IMR-90 (cell line): ENCODE results near the gene GTPBP10. TPM values are rescaled to one million over a fixed set of nuclear protein-coding genes. Genes with fewer than 3 reads are reported as not detected.

ENCODE experiments used
- ATAC-seq: fragments of 200-7000 bp; cut with Tn5 transposase; 2 replicates; pipeline ENCODE4 v1.9.1; 2020; ENCODE audit warnings: low read depth, mild to moderate bottlenecking, moderate library complexity
- BruUV-seq: library from RNA; stranded (reverse); fragments of 400-500 nt; replicated peaks from 2 replicates; lab custom pipeline; 2021; lab: Mats Ljungman, UMichigan
- CTCF ChIA-PET: fragments of 300-600 bp; formaldehyde crosslinking; extraction: SDS; loops from one replicate; lab custom pipeline; 2021; ENCODE audit warnings: antibody characterized with exemption; lab: Yijun Ruan, JAX
- POLR2A ChIA-PET: fragments of 300-600 bp; sonication (Branson Sonifier 250); formaldehyde crosslinking; loops from one replicate; lab custom pipeline; 2022; ENCODE audit warnings: antibody characterized with exemption; ENCODE audit not compliant: unreplicated experiment; lab: Charles Lee
- DNase-seq: peaks from one replicate; pipeline ENCODE4 v3.0.0; 2013
- H2AFZ ChIP-seq: replicated peaks from 2 replicates; pipeline ENCODE3; 2013; ENCODE audit warnings: low read length, mild to moderate bottlenecking; ENCODE audit not compliant: poor library complexity
- H2AK5ac ChIP-seq: 2 replicates; pipeline ENCODE4 v1.6.1; 2013; ENCODE audit warnings: low read depth, low read length, inconsistent platforms
- H2AK9ac ChIP-seq: replicated peaks from 2 replicates; pipeline ENCODE3; 2013; ENCODE audit warnings: mild to moderate bottlenecking, low read depth, low read length, moderate library complexity; ENCODE audit not compliant: poor library complexity
- H2BK120ac ChIP-seq: 2 replicates; pipeline ENCODE4 v1.6.1; 2013; ENCODE audit warnings: low read depth, low read length, inconsistent platforms
- H2BK15ac ChIP-seq: 3 replicates; pipeline ENCODE4 v1.6.1; 2013; ENCODE audit warnings: low read depth, low read length, inconsistent platforms
- H2BK20ac ChIP-seq: 2 replicates; pipeline ENCODE4 v1.6.1; 2013; ENCODE audit warnings: low read depth, mild to moderate bottlenecking, inconsistent platforms, low read length, moderate library complexity
- H2BK5ac ChIP-seq: 2 replicates; pipeline ENCODE4 v1.6.1; 2013; ENCODE audit warnings: mild to moderate bottlenecking, low read depth, low read length, inconsistent platforms; ENCODE audit not compliant: poor library complexity, severe bottlenecking
- H3K14ac ChIP-seq: replicated peaks from 2 replicates; pipeline ENCODE4 v1.6.1; 2013; ENCODE audit warnings: low read depth, low read length, inconsistent platforms
- H3K18ac ChIP-seq: 2 replicates; pipeline ENCODE4 v1.6.1; 2013; ENCODE audit warnings: low read depth, low read length, control low read depth
- H3K23ac ChIP-seq: 2 replicates; pipeline ENCODE4 v1.6.1; 2013; ENCODE audit warnings: low read depth, low read length, inconsistent platforms
- H3K27ac ChIP-seq: 2 replicates; pipeline ENCODE4 v1.5.1; 2013; ENCODE audit warnings: mild to moderate bottlenecking, control low read depth, low read length; ENCODE audit not compliant: insufficient read depth
- H3K27me3 ChIP-seq: 2 replicates; pipeline ENCODE4 v1.6.1; 2013; ENCODE audit warnings: low read length; ENCODE audit not compliant: control insufficient read depth, insufficient read depth
- H3K36me3 ChIP-seq: 2 replicates; pipeline ENCODE4 v1.6.1; 2013; ENCODE audit warnings: low read length, mixed read lengths; ENCODE audit not compliant: control insufficient read depth, insufficient read depth
- H3K4ac ChIP-seq: 2 replicates; pipeline ENCODE4 v1.6.1; 2013; ENCODE audit warnings: low read depth, low read length, inconsistent platforms
- H3K4me1 ChIP-seq: 2 replicates; pipeline ENCODE4 v1.6.1; 2013; ENCODE audit warnings: low read length, mixed read lengths; ENCODE audit not compliant: control insufficient read depth, insufficient read depth
- H3K4me2 ChIP-seq: 2 replicates; pipeline ENCODE4 v1.6.1; 2013; ENCODE audit warnings: low read depth, mild to moderate bottlenecking, control low read depth, low read length, moderate library complexity
- H3K4me3 ChIP-seq: 2 replicates; pipeline ENCODE4 v1.5.1; 2013; ENCODE audit warnings: low read depth, mild to moderate bottlenecking, control low read depth, low read length, moderate library complexity; ENCODE audit not compliant: insufficient read depth
- H3K56ac ChIP-seq: 2 replicates; pipeline ENCODE4 v1.6.1; 2013; ENCODE audit warnings: low read length, inconsistent platforms; ENCODE audit not compliant: insufficient read depth; ENCODE audit errors: extremely low read depth
- H3K79me1 ChIP-seq, 2 experiments: 2 replicates each; pipeline ENCODE4 v1.6.1; 2013; ENCODE audit warnings: low read length in 2 of 2, inconsistent platforms in 1 of 2, low read depth in 1 of 2
- H3K9ac ChIP-seq: 2 replicates; pipeline ENCODE4 v1.6.1; 2013; ENCODE audit warnings: low read depth, low read length, control low read depth
- H3K9me1 ChIP-seq: 2 replicates; pipeline ENCODE4 v1.6.1; 2013; ENCODE audit warnings: low read length, inconsistent platforms; ENCODE audit not compliant: insufficient read depth
- H3K9me3 ChIP-seq: 2 replicates; pipeline ENCODE4 v1.6.1; 2013; ENCODE audit warnings: low read length; ENCODE audit not compliant: control insufficient read depth, insufficient read depth
- H4K20me1 ChIP-seq: 2 replicates; pipeline ENCODE4 v1.6.1; 2013; ENCODE audit warnings: low read length, inconsistent platforms; ENCODE audit not compliant: insufficient read depth
- H4K5ac ChIP-seq: 2 replicates; pipeline ENCODE4 v1.6.1; 2013; ENCODE audit warnings: mild to moderate bottlenecking, low read depth, low read length, control low read depth
- H4K8ac ChIP-seq, 2 experiments: 2 replicates each; pipeline ENCODE4 v1.6.1; 2013; ENCODE audit warnings: low read depth in 2 of 2, low read length in 2 of 2, control low read depth in 1 of 2, inconsistent platforms in 1 of 2
- H4K91ac ChIP-seq: 2 replicates; pipeline ENCODE4 v1.6.1; 2013; ENCODE audit warnings: low read depth, low read length, inconsistent platforms; ENCODE audit not compliant: insufficient read depth
- CHD1 ChIP-seq: IDR thresholded peaks from 2 replicates; pipeline ENCODE4 v1.6.1; 2012; ENCODE audit warnings: low read depth, low read length, improper control_type of control experiment
- MAFK ChIP-seq: IDR thresholded peaks from 2 replicates; pipeline ENCODE4 v1.6.1; 2012; ENCODE audit warnings: low read depth, low read length, improper control_type of control experiment
- MXI1 ChIP-seq: IDR thresholded peaks from 2 replicates; pipeline ENCODE4 v1.6.1; 2012; ENCODE audit warnings: low read depth, mild to moderate bottlenecking, low read length, moderate library complexity, borderline replicate concordance
- NFE2L2 ChIP-seq: fragments of 150-350 bp; IDR thresholded peaks from 2 replicates; pipeline ENCODE4 v1.6.1; 2016; ENCODE audit warnings: low read depth, mild to moderate bottlenecking, low read length
- RAD21 ChIP-seq: IDR thresholded peaks from 2 replicates; pipeline ENCODE4 v1.6.1; 2012; ENCODE audit warnings: low read length, improper control_type of control experiment
- RCOR1 ChIP-seq: IDR thresholded peaks from 2 replicates; pipeline ENCODE4 v1.6.1; 2012; ENCODE audit warnings: mild to moderate bottlenecking, low read length, improper control_type of control experiment; ENCODE audit not compliant: insufficient replicate concordance
- RFX5 ChIP-seq: IDR thresholded peaks from 2 replicates; pipeline ENCODE4 v1.8.0; 2012; ENCODE audit warnings: low read depth, mild to moderate bottlenecking, low read length, moderate library complexity
- SMC3 ChIP-seq: fragments of 150-350 bp; IDR thresholded peaks from 2 replicates; pipeline ENCODE4 v1.6.1; 2016; ENCODE audit warnings: low read depth, mild to moderate bottlenecking, antibody characterized with exemption, low read length, moderate library complexity
- WGBS, 2 experiments: methylation state at CpG; one replicate each; pipeline versions ENCODE4 v1.1.5 to v1.1.7; 2013; ENCODE audit warnings: missing lambda C conversion rate in 2 of 2; ENCODE audit not compliant: insufficient read length in 1 of 2; ENCODE audit errors: extremely low coverage in 2 of 2; 5-methylcytosine and 5-hydroxymethylcytosine counted together
- dilution Hi-C: fragments of 300-500 bp; cut with HindIII; formaldehyde crosslinking; loops from one replicate; pipeline ENCODE4 v1.14.3; 2018; ENCODE audit warnings: low sequenced_read_pairs; ENCODE audit not compliant: unreplicated experiment
- in situ Hi-C: fragments of 300-500 bp; cut with MboI; formaldehyde crosslinking; loops from 3 replicates; pipeline ENCODE4 v1.14.3; 2019; ENCODE audit warnings: low sequenced_read_pairs, inconsistent platforms, mixed read lengths
- intact Hi-C: fragments of 100-400 bp; cut with micrococcal nuclease; formaldehyde crosslinking; loops from 2 replicates; pipeline ENCODE4 v1.10.0; 2022
- polyA plus RNA-seq, 3 experiments: library from polyadenylated mRNA; depleted of rRNA; stranded (reverse); fragments of >200 nt; gene quantifications; 2 replicates each; pipeline ENCODE4 v1.2.3, GENCODE V29; 2012; ENCODE audit warnings: low replicate concordance in 1 of 3
- total RNA-seq: library from RNA; depleted of rRNA; stranded (reverse); fragments of >200 nt; gene quantifications from 2 replicates; pipeline ENCODE4 v1.2.3, GENCODE V29; 2012
- TF ChIP-seq, protein P1 (sequence below): fragments of 150-350 bp; IDR thresholded peaks from 2 replicates; pipeline ENCODE4 v1.6.1; 2016; ENCODE audit warnings: low read depth, mild to moderate bottlenecking, low read length, moderate library complexity, borderline replicate concordance
- TF ChIP-seq, protein P2 (sequence below): conservative IDR thresholded peaks from 2 replicates; pipeline ENCODE4 v1.5.1; 2012; ENCODE audit warnings: mild to moderate bottlenecking, low read depth, low read length, improper control_type of control experiment

GTPBP10 gene
- total and polyA plus RNA-seq, 2 of the 4 experiments (the other 2 are of a cell fraction): 11.5 to 12.8 TPM

DNA sequence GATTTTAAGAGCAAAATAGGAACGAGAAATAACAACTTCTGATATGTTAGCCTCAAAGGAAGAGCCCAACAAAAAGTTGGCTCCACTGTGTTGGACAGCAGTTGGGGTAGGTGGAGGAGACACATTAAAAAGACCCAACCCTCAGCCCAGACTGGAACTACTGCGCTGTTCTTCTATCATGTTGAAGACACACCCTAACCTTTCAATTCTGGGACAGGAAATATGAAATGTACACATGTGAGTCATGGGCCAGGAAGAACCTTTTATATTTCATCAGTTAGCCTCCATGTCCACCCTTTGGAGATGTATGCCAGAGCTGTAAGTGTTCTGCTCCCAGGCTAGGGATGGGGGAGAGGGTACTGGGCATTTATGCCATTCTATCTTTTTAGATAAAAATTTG lies 78.9 kb downstream of the GTPBP10 start:
- H3K23ac ChIP-seq: no peak overlapping the region
- H2BK20ac ChIP-seq: no peak overlapping the region
- no CpG with 5 or more reads among the region's 2 CpGs for WGBS, 2 experiments
- H3K79me1 ChIP-seq: no peaks in the 10 kb centered on the region
- dilution Hi-C loops (no loop called here), in situ Hi-C loops (no loop called here), intact Hi-C loops (no loop called here)
- H2BK120ac ChIP-seq: no peak overlapping the region
- H3K27me3 ChIP-seq: no peaks in the 10 kb centered on the region
- no peak overlapping the region for H3K27ac ChIP-seq
- H3K9me1 ChIP-seq: no peaks in the 10 kb centered on the region
- H3K4me2 ChIP-seq: no peak overlapping the region
- H3K4ac ChIP-seq: no peak overlapping the region
- no peak for ATAC-seq
- H3K56ac ChIP-seq: no peak overlapping the region
- no peak overlapping the region for H2AK9ac ChIP-seq
- H3K4me1 ChIP-seq: no peaks in the 10 kb centered on the region
- no peak overlapping the region for H3K14ac ChIP-seq
- H2BK5ac ChIP-seq: no peak overlapping the region
- CTCF ChIA-PET: no interaction called here
- no peak overlapping the region for H2AK5ac ChIP-seq
- no peak overlapping the region for H4K91ac ChIP-seq
- no peaks in the 10 kb centered on the region for H4K20me1 ChIP-seq
- no peak overlapping the region for H3K4me3 ChIP-seq
- no peak overlapping the region for H4K5ac ChIP-seq
- no peaks in the 10 kb centered on the region for H3K9me3 ChIP-seq
- POLR2A ChIA-PET: no interaction called here
- no peak overlapping the region for H2BK15ac ChIP-seq
- H3K9ac ChIP-seq: no peak overlapping the region
- TF ChIP-seq RAD21 (no peak), SMC3 (no peak), CHD1 (no peak), MXI1 (no peak), MAFK (no peak), RFX5 (no peak), RCOR1 (no peak), NFE2L2 (no peak)
- TF ChIP-seq, protein P1, sequence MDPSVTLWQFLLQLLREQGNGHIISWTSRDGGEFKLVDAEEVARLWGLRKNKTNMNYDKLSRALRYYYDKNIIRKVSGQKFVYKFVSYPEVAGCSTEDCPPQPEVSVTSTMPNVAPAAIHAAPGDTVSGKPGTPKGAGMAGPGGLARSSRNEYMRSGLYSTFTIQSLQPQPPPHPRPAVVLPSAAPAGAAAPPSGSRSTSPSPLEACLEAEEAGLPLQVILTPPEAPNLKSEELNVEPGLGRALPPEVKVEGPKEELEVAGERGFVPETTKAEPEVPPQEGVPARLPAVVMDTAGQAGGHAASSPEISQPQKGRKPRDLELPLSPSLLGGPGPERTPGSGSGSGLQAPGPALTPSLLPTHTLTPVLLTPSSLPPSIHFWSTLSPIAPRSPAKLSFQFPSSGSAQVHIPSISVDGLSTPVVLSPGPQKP: no peak
- TF ChIP-seq, protein P2, sequence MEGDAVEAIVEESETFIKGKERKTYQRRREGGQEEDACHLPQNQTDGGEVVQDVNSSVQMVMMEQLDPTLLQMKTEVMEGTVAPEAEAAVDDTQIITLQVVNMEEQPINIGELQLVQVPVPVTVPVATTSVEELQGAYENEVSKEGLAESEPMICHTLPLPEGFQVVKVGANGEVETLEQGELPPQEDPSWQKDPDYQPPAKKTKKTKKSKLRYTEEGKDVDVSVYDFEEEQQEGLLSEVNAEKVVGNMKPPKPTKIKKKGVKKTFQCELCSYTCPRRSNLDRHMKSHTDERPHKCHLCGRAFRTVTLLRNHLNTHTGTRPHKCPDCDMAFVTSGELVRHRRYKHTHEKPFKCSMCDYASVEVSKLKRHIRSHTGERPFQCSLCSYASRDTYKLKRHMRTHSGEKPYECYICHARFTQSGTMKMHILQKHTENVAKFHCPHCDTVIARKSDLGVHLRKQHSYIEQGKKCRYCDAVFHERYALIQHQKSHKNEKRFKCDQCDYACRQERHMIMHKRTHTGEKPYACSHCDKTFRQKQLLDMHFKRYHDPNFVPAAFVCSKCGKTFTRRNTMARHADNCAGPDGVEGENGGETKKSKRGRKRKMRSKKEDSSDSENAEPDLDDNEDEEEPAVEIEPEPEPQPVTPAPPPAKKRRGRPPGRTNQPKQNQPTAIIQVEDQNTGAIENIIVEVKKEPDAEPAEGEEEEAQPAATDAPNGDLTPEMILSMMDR: no peak
- H2AFZ ChIP-seq: no peak overlapping the region
- H3K36me3 ChIP-seq: no peaks in the 10 kb centered on the region
- no peak overlapping the region for H3K18ac ChIP-seq
- H4K8ac ChIP-seq: no peak overlapping the region
- BruUV-seq: no TSS peak
- DNase-seq: peak; percentile 21
